ENCODE measurements around the gene KREMEN2. TPM values are rescaled to one million over a fixed set of nuclear protein-coding genes. Genes with fewer than 3 reads are reported as not detected.
A peak's percentile ranks its signal among the peaks of the same experiment; 100 is the strongest.

KREMEN2 gene
- total and polyA plus RNA-seq, 9 of the 15 experiments (the other 6 are each of a cell fraction or from before 2014, with no cell fraction given), result 0.04 to 7.7 (median 1.5) TPM; not detected in 1

DNA sequence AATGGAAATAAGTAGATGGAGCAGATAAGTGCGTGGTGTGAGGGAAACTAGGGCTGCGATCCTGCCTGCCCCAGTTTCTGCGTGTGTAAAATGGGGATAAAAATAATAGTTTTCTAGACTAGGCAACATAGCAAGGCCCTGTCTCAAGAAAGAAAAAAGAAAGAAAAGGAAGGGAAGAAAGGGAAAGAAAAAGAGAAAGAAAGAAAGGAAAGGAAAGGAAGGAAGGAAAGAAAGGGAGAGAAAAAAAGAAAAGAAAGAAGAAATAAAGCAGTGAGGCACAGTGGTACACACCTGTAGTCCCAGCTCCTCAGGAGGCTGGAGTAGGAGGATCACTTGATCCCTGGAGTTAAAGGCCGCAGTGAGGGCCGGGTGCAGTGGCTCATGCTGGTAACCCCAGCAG, 18.3 kb downstream of the KREMEN2 start (continued):
- TF ChIP-seq ZNF764 (CRISPR knock-in tag; IDR thresholded peaks at IDR 0.05; ENCODE audit: low read depth) (no peak), ERF (CRISPR knock-in tag; IDR thresholded peaks at IDR 0.05) (no peak), CBFA2T2 (conservative IDR thresholded peaks at IDR 0.05) (no peak)

DNA sequence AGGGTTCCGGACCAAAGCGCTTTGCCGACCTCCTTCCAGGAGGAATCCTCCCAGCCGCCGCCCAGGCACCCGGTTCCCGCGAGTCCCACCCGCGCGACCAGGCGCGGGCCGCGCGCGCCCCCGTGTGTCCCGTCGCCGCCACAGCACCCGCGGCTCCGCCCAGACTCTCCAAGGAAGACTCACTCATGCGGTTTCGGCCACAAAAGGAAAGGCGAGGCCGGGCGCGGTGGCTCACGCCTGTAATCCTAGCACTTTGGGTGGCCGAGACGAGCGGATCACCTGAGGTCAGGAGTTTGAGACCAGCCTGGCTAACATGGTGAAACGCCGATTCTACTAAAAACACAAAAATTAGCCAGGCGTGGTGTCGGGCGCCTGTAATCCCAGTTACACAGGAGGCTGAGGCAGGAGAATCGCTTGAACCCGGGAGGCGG, 19.6 kb downstream of the KREMEN2 start:
- Histone ChIP-seq H3K9me1 (ENCODE audit: control insufficient read depth, insufficient read depth, low read length) (no peaks in the 10 kb centered on the region), H3K9ac (ENCODE audit: insufficient read depth in 1 of 2, low read depth in 2 of 2, low read length in 2 of 2) (peak overlapping the region; percentile 36 to 90), H3K27me3 (ENCODE audit: control insufficient read depth in 2 of 2, insufficient read depth in 2 of 2, low read length in 2 of 2) (no peaks in the 10 kb centered on the region), H4K20me1 (replicated peaks; ENCODE audit: control insufficient read depth, insufficient read depth, low read length) (no peaks in the 10 kb centered on the region), H3K9me3 (replicated peaks; ENCODE audit: control insufficient read depth, insufficient read depth, low read depth, low read length) (no peaks in the 10 kb centered on the region), H3K27ac (ENCODE audit: extremely low read depth, low read depth, low read length) (peak overlapping the region; percentile 57; the same call in 2 of the 3 replicates), H3K4me2 (ENCODE audit: insufficient read depth, low read length) (peak overlapping the region; percentile 61), H2AFZ (ENCODE audit: low read depth, low read length) (peak overlapping the region; percentile 95), H3K4me3 (no peak overlapping the region), H3K4me1 (replicated peaks in 1 of 2; ENCODE audit: control insufficient read depth in 2 of 2, insufficient read depth in 2 of 2, low read length in 2 of 2) (peaks cover 19 to 84% of the 10 kb centered on the region in 2 experiments), H3K36me3 (ENCODE audit: control insufficient read depth, insufficient read depth, low read length) (peaks cover 10% of the 10 kb centered on the region; the same call in 1 of the 3 replicates), H3K79me2 (ENCODE audit: control insufficient read depth, insufficient read depth, low read length) (peaks cover 23% of the 10 kb centered on the region)
- FAIRE-seq (peak; percentile 72), DNase-seq (ENCODE audit: extremely low read depth in 1 of 4, low spot score in 3 of 4) (peak; percentile 88 to 94 (median 90)), ATAC-seq (peak; percentile 63)
- ChIA-PET POLR2A (interaction anchor here (0.8 to 1.4 kb wide), 2 partner anchors 13 to 14 kb away, joined by 3 read pairs; no protein-coding TSS in a partner anchor), CTCF (ENCODE audit: low intra/inter-chr PET ratio) (interaction anchor here (0.6 to 0.8 kb wide), 4 partner anchors 79 to 182 kb away, joined by 4 to 7 read pairs (median 6); no protein-coding TSS in a partner anchor)
- WGBS (ENCODE audit: insufficient coverage, low coverage, missing lambda C conversion rate), result 7% methylated on average over 42 of the region's 42 CpGs
- in situ Hi-C loops (cut with MboI), result no loop called here
- intact Hi-C loops (cut with micrococcal nuclease), result loop anchor here (2.0 to 5.0 kb wide), 3 partner anchors 15 to 111 kb away; partner anchors contain the start of gene PAQR4
- no TSS peak for BruUV-seq (replicated peaks)
- no peak for TF ChIP-seq ZNF780A (CRISPR knock-in tag; IDR thresholded peaks at IDR 0.05)
- TF ChIP-seq ATF3 (IDR thresholded peaks at IDR 0.05), result no peak
- TF ChIP-seq ATF3 (CRISPR knock-in tag; conservative IDR thresholded peaks at IDR 0.05), result no peak
- no peak for TF ChIP-seq CBX8 (IDR thresholded peaks at IDR 0.05; ENCODE audit: borderline replicate concordance, extremely low read depth, low read depth, low read length, poor library complexity, severe bottlenecking)
- TF ChIP-seq, protein P1, sequence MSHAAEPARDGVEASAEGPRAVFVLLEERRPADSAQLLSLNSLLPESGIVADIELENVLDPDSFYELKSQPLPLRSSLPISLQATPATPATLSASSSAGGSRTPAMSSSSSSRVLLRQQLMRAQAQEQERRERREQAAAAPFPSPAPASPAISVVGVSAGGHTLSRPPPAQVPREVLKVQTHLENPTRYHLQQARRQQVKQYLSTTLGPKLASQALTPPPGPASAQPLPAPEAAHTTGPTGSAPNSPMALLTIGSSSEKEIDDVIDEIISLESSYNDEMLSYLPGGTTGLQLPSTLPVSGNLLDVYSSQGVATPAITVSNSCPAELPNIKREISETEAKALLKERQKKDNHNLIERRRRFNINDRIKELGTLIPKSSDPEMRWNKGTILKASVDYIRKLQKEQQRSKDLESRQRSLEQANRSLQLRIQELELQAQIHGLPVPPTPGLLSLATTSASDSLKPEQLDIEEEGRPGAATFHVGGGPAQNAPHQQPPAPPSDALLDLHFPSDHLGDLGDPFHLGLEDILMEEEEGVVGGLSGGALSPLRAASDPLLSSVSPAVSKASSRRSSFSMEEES (CRISPR knock-in tag; IDR thresholded peaks at IDR 0.05), result no peak
- no peak for TF ChIP-seq HIVEP1 (CRISPR knock-in tag; IDR thresholded peaks at IDR 0.05)
- TF ChIP-seq, protein P2, sequence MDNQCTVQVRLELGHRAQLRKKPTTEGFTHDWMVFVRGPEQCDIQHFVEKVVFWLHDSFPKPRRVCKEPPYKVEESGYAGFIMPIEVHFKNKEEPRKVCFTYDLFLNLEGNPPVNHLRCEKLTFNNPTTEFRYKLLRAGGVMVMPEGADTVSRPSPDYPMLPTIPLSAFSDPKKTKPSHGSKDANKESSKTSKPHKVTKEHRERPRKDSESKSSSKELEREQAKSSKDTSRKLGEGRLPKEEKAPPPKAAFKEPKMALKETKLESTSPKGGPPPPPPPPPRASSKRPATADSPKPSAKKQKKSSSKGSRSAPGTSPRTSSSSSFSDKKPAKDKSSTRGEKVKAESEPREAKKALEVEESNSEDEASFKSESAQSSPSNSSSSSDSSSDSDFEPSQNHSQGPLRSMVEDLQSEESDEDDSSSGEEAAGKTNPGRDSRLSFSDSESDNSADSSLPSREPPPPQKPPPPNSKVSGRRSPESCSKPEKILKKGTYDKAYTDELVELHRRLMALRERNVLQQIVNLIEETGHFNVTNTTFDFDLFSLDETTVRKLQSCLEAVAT (IDR thresholded peaks at IDR 0.05), result peak; percentile 32 to 78; a peak in 1 of 4 replicates
- no peak for TF ChIP-seq MITF (IDR thresholded peaks at IDR 0.05)
- peak; percentile 77 for TF ChIP-seq XRCC5 (IDR thresholded peaks at IDR 0.05; ENCODE audit: low read depth, low read length)
- TF ChIP-seq ZKSCAN8 (CRISPR knock-in tag; IDR thresholded peaks at IDR 0.05), result no peak
- TF ChIP-seq ZNF24 (IDR thresholded peaks at IDR 0.05), result no peak; the same call in 1 of the 2 replicates
- no peak for TF ChIP-seq EP300 (IDR thresholded peaks at IDR 0.05; ENCODE audit: low read length)

Measured in K562 (cell line).